HG03558 (cell line): ENCODE measurements around the gene RELL2.
A peak's percentile ranks its signal among the peaks of the same experiment; 100 is the strongest.

Experiments
- ATAC-seq: cut with Tn5 transposase; IDR thresholded peaks from one replicate; pipeline ENCODE4 v1.9.1; 2021; ENCODE audit warnings: moderate number of reproducible peaks; ENCODE audit not compliant: unreplicated experiment; ENCODE audit errors: extremely low read depth

RELL2 gene

GRCh38 chr5:141618030-141618803 lies 18.6 kb upstream of the RELL2 start:
- peak; percentile 3 for ATAC-seq

- peak; percentile 57 for ATAC-seq
Measured at GRCh38 chr5:141618804-141619554, 17.8 kb upstream of the RELL2 start, which contains the start of gene DIAPH1. TSS of gene DIAPH1 (minus strand) at chr5:141619000. CDS start at chr5:141618914, 86 bp downstream.

GRCh38 chr5:141623186-141623585 lies 13.6 kb upstream of the RELL2 start:
- peak; percentile 32 for ATAC-seq

GRCh38 chr5:141623611-141624010 lies 13.2 kb upstream of the RELL2 start:
- ATAC-seq = no peak

GRCh38 chr5:141628175-141628788 lies 8.5 kb upstream of the RELL2 start:
- ATAC-seq = no peak

GRCh38 chr5:141630570-141631140 lies 6.1 kb upstream of the RELL2 start:
- no peak for ATAC-seq

- no peak for ATAC-seq
Measured at GRCh38 chr5:141632650-141633049, 4.1 kb upstream of the RELL2 start.

- ATAC-seq = peak; percentile 84
Measured at GRCh38 chr5:141633871-141634561, 2.8 kb upstream of the RELL2 start.

GRCh38 chr5:141634720-141635119 lies 2.1 kb upstream of the RELL2 start:
- no peak for ATAC-seq

GRCh38 chr5:141635646-141636045 lies 1.2 kb upstream of the RELL2 start:
- no peak for ATAC-seq

GRCh38 chr5:141636106-141636412 lies 738 bp upstream of the RELL2 start:
- no peak for ATAC-seq

GRCh38 chr5:141637123-141637766 lies 448 bp downstream of the RELL2 start:
- ATAC-seq = no peak

- no peak for ATAC-seq
Measured at GRCh38 chr5:141637767-141638419, 1.1 kb downstream of the RELL2 start.

- ATAC-seq = no peak
Measured at GRCh38 chr5:141638771-141639170, 2.0 kb downstream of the RELL2 start.

GRCh38 chr5:141639357-141640050 lies 2.7 kb downstream of the RELL2 start:
- no peak for ATAC-seq

- ATAC-seq = no peak
Measured at GRCh38 chr5:141640051-141640415, 3.2 kb downstream of the RELL2 start.

GRCh38 chr5:141640698-141641097 lies 3.9 kb downstream of the RELL2 start:
- ATAC-seq = no peak

- ATAC-seq = peak; percentile 64
Measured at GRCh38 chr5:141641634-141642267, 5.0 kb downstream of the RELL2 start.
